HG03095 (cell line): ENCODE data around the gene THRB.

Experiments
- ATAC-seq: cut with Tn5 transposase; IDR thresholded peaks from one replicate; pipeline ENCODE4 v1.9.1; 2021; ENCODE audit warnings: moderate library complexity; ENCODE audit not compliant: unreplicated experiment

Gene THRB

GRCh38 chr3:24513463-24513862, 18.8 kb upstream of the THRB start:
- no peak for ATAC-seq

- no peak for ATAC-seq
Measured at GRCh38 chr3:24512564-24513197, 18.0 kb upstream of the THRB start.

- ATAC-seq, result no peak
Measured at GRCh38 chr3:24510030-24510648, 15.5 kb upstream of the THRB start.

GRCh38 chr3:24508423-24508839, 13.8 kb upstream of the THRB start:
- no peak for ATAC-seq

GRCh38 chr3:24507776-24508422, 13.2 kb upstream of the THRB start:
- no peak for ATAC-seq

GRCh38 chr3:24506966-24507775, 12.5 kb upstream of the THRB start:
- ATAC-seq, result no peak

GRCh38 chr3:24505691-24506550, 11.3 kb upstream of the THRB start:
- no peak for ATAC-seq

- no peak for ATAC-seq
Measured at GRCh38 chr3:24504772-24505171, 10.1 kb upstream of the THRB start.

- peak; percentile 91 for ATAC-seq
Measured at GRCh38 chr3:24503616-24504113, 9.0 kb upstream of the THRB start.

GRCh38 chr3:24502690-24503089, 8.0 kb upstream of the THRB start:
- no peak for ATAC-seq

- no peak for ATAC-seq
Measured at GRCh38 chr3:24500806-24501205, 6.2 kb upstream of the THRB start.

- no peak for ATAC-seq
Measured at GRCh38 chr3:24499991-24500390, 5.3 kb upstream of the THRB start.

- ATAC-seq, result no peak
Measured at GRCh38 chr3:24498796-24499195, 4.1 kb upstream of the THRB start.

- ATAC-seq, result no peak
Measured at GRCh38 chr3:24498391-24498790, 3.7 kb upstream of the THRB start.

GRCh38 chr3:24497942-24498341, 3.3 kb upstream of the THRB start:
- ATAC-seq, result no peak

GRCh38 chr3:24496529-24497482, 2.2 kb upstream of the THRB start:
- no peak for ATAC-seq

GRCh38 chr3:24495326-24495994, 810 bp upstream of the THRB start:
- no peak for ATAC-seq

GRCh38 chr3:24493746-24494617, 668 bp downstream of the THRB start:
- no peak for ATAC-seq
